NCI-H1694 (cell line): ENCODE results near the gene CABP2.

Source experiments
- DNase-seq: peaks from one replicate; lab custom pipeline; 2025; lab: John Stamatoyannopoulos, UW

Gene CABP2

DNA sequence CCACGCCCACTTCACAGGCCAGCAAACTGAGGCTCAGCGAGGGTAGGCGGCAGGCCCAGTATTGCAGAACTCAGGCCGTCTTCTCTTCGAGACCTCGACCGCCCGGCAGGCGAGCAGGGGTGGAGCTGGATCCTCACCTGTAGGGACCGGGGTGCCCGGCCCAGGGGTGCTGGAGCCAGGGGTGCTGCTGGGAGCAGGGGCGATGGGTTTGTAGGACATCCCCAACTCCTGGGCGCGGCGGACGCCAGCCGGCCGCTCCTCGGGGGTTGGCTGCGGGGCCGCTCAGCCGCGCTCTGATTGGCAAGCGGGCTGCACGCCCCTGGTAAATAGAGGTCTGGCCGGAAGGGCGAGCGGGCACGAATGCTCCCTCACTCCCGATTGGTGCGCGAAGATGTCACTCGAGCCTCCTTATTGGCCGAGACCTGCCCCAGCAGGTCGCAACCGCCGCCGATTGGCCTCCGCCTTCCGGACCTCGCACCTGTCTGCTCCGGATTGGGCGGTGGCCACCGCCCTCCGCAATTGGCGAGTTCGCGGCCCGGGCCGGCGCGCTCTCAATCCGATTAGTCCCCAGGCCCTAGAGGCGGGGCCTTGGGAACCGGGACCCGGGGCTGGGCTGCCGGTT lies 15.3 kb downstream of the CABP2 start, which contains the start of gene CDK2AP2:
Gene CDK2AP2 (minus strand): TSS at position 299 of the 622 bp plus-strand sequence. CDS start 80 bp downstream, at position 219.
- DNase-seq, result peak; percentile 95

DNA sequence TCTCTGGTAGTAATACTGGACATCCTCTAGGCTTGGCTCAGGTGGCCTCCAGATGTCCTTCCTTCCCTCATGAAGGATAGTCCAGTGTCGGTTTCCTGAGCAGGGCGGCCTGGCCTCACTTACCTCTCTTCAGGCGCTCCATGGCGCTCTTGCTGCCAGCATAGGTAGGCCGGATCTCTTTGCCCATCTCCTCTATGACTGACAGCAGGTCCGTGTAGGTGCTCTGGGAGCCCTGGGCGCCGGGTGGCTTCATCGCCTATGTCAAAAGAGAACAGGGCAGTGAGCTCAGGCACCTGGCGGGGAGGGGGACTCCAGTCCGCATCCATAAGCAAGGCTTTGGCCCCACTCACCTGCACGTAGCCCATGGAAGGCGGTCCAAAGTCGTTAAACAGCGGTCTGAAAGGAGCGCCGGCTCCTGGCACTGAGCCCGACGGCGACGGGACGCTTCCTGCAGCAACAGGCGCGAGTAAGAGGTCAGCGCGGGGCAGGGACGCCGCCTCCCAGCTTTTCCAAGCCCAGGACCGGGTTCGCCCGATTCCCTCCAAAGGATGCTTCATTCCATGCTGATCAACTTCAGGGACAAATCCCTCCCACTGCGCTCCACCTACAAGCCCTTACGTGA lies 15.9 kb downstream of the CABP2 start:
- no peak for DNase-seq

DNA sequence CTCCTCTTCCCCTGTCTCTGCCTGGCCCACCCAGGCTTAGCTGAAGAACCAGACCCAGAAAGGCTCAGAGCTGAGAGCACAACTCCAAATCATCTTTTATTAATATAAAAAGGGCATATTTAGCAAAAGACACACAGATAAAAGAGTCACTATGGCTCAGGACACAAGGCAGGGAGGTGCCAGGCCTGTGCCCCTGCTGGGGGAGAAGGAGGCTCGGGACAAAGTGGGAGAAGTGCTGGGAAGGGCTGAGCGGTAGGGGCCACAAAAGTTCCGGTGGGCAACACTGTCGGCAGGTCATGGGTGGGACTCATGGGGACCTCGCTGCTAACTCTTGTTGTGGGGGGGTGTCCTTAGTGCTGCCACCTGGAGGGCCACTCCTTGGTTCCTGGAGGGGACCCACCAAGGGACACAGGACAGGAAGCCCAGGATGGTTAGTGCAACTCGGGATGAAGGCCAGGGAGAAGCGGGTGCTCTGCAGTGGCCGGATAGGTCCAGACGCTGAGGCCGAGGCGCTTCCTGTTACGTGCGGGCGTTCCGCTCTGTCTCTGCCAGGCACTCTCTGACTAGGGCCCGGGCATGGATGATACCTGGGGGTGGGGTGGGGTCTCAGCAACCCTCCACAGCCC lies 16.7 kb downstream of the CABP2 start:
- DNase-seq, result no peak

DNA sequence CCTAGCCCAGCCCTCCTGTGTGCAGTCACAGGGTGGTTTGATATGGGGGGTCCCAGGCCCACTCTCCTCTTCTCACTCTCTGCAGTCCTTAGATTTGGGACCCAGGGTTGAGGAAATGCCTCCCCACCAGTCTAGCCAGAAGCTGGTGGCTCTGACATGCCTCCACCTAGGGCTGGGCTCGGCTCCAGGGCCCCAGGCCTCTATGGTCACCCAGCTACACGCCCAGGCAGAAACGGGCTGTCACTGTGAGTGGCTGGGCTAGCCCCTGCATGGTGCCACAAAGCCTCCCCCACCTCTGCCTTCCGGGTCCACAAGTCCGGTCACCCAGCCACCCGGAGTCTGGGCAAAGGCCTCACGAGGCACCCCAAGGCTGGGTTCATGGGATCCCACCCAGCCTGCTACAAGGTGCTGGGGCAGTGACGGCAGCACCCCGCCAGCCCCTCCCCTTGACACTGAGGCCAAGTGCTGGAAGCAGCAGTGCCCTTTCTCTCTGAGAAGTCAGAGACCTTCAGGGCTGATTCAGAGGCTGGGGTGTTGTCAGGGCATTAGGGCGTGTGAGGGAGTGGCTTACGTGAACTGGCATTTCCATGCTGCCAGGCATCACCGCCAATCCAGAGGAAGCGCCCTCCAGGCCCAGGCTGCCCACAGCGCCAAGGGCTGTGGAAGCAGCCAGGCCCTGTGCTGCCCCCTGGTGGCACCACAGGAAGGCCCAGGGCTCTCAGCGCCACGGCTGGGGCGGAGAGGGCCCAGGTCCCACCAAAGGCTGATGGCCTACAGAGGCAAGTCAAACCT lies 17.4 kb downstream of the CABP2 start:
- DNase-seq, result peak; percentile 77

DNA sequence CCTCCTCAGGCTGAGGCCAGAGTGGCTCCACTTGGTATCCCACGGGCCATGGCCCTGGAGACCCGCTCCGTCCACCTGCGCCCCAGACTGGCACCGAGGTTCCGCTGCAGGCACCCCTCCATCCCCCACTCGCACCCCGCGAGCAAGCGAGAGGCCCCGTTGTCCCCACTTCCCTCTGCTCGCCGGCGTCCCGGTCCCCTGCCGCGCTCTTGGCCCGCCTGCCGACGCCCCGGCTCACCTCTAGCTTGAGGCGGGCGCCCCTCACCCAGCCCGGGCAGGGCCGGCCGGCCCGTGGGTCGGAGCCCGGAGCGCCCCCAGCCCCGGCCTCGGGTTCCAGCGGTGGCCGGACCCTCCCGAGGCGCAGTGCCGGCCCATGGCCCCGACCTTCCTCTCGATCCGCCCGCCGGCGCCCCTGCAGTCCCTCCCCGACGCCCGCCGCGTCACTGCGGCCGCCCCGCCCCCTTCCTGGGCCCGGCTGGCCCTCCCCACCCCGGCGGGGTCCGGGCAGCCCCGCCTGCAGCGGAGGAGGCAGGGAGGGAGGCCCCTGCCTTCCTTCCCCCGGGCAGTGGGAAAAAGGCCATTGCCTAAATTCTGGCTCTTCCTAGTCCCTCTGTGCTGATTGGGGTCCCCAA lies 18.2 kb downstream of the CABP2 start, which contains the start of gene PITPNM1:
Gene PITPNM1 (minus strand): TSS at position 414 of the 632 bp plus-strand sequence. CDS start 1,183 bp downstream, outside the sequence.
- no peak for DNase-seq

DNA sequence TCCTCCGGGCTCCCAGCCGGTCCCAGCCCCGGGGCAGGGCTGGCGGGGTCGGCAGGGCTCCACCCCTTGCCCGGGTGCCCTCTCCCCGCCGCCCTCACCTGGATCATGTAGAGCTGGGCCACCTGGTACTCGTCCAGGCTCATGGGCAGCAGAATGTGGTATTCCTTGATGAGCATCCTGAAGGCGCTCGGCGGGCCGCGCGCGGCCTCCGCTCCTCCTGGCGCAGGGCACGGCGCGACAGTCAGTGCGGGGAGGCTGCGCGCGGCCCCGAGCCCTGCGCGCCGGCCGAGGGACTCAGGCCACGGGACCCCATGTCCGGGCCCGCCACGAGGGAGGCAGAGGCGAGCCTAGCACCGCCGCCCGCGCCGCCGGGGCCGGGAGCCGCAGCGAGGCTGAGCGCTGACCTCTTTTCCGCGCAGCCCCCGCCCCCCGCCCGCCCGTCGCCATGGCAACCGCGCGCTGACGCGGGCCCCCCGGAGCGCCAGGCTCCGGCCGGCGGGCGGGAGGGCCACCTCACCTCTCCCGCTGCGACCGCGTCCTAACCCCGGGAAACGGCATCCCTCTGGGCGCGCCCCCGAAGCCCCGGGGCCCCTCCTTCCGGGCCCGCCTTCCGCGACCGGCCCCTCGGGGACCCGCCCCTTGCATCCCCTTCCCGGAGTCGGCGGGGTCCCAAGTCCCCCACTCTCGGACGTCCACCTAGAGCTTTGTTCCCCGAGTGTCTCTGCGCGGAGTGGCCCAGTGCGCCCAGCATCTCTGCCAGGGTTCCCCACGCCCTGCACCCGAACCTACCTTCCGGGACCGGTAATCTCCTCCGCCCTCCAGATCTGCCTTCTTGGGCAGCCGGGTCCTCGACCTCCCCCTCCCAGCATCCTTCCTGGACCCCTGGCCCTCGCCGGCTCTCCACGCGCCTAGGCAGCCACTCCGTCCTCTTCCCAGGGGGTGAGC lies 19.0 kb downstream of the CABP2 start:
- DNase-seq, result no peak

DNA sequence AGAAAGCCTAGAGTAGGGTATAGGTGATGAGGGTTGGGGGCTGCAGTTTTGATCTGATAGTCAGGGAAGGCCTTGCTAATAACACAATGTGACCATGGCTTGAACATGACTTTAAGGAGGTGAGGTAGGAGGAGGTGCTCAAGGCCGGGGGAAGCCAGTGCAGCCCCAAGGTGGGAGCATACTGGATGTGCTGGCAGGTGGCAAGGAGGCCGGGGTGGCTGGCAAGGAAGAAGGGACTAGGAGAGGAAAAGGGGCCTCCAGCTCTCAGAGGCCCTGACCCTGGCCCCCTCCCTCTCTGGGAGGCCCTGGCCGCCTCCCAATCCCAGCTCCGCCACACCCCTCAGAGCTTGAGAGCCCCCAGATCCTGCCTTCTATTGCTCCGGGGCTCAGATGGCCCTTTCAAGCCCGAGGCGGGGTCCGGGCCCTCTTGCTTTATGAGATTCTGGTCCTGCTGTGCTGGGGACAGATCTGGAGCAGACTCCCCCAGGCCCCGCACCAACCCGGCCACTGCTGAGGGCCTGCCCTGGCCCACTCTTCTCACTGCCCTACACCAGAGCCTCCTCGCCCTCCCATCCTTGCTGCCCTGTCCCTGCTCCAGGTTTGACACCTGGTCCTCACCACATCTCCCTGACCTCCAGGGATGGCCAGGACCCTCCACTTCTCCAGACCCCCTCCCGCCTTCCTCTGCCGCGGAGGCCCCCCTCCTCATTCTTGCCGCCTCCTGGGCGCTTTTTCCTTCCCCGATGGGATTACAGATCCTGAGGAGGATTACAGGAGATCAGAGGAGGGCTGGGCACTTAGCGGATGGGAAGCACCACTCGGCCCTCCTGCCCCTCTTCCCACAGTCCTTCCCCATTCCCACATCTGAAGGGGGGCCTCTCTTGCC lies 19.9 kb downstream of the CABP2 start:
- DNase-seq, result no peak

DNA sequence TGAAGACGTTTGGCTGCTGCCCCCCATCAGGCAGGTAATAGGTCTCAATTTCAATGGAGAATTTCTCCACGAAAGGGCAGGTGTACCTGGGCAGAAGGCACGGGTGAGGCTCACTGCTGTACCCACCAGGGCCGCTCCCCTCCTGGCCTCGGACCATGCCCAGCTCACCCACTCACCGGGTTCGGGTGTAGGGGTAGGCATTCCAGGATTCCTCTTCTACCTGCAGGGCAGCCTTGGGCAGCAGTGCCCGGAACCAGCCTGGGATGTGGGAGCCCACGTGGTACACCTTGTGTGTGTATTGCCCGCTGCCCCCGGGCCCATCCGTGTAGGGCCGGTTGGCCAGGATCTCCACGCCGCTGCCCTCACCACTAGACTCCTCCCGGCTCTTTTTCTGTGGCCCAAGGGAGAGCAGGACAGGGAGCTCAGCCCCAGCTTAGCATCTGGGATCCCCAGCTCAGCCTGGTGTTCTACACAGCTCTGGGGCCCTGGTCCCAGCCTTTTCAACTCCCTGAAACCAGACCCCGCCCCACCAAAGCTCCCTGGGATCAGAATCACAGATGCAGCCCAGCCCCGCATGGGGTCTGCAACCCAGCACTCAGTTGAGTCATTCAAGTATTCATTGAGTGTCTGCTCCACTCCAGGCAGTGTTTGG lies 20.8 kb downstream of the CABP2 start:
- no peak for DNase-seq

DNA sequence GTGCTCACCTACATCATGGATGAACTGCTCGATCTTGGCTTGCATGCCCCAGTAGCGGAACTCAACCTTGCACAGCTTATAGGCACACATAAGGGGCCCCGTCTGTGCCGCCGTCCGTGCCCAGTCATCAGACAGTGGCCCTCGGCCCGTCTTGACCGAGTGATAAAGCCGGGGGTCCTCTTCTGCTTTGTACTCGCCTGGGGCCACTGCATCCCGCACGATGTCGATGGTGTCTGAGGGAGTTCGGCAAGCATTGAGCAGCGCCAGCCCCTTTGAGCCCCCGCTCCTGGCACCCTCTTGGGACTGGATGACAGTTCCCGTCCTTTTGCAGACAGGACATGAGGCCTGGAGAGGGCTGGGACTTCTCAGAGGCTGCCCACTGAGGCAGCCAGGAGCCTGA lies 21.4 kb downstream of the CABP2 start:
- no peak for DNase-seq

DNA sequence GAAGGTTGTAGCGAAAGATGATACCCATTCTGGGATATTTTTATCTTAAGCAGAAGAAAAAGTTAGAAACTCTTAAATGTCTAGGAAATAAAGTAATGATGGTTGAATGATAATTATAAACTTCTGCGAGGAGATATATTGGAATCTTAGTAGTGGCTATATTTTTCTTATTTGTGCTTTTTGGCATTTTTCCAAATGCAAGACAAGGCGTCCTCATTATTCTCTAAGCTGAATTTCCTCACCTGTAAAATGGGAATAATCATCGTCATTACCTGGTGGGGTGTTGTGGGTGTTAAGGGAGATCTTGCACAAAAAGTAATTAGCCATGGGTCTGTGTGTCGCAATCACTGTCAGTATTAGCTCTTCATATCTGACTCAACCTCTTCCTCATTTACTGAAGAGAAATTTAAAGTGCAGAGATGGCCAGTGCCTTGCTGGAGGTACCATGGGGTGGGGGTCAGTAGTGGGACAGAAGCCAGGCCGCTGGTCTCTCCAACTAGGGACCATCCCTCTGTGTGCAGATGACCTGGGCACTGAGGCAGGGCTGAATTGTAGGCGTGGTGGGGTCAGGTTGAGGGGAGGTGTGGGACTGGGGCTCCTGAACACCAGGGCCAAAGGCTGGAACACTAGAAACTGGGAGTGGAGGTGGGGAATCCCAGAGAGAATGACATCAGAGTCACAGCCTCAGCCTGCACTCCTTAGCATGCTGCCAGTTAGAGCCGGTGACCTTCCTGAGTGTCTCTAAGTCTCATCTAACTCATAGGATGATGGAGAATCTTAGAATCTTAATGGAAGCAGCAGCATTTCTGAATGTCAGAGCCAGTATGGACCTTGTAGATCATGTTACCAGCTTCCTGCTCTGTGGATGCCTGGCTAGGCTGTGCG lies 22.2 kb downstream of the CABP2 start:
- no peak for DNase-seq

DNA sequence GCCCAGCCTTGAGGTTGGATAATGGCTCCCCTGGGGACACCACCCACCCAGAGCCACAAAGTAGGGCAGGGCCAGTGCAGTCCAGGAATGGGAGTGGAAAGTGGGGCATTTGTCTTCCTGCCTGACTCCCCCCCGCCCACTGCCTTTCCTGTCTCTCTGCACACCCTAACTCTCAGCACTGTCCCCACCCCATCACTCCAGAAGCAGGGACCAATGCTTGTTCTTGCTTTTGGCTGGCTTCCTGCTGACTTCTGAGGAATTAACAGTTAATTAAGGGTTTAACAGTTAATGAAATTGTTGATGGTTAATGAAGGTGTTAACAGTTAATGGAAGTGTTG lies 22.8 kb downstream of the CABP2 start:
- DNase-seq, result no peak

DNA sequence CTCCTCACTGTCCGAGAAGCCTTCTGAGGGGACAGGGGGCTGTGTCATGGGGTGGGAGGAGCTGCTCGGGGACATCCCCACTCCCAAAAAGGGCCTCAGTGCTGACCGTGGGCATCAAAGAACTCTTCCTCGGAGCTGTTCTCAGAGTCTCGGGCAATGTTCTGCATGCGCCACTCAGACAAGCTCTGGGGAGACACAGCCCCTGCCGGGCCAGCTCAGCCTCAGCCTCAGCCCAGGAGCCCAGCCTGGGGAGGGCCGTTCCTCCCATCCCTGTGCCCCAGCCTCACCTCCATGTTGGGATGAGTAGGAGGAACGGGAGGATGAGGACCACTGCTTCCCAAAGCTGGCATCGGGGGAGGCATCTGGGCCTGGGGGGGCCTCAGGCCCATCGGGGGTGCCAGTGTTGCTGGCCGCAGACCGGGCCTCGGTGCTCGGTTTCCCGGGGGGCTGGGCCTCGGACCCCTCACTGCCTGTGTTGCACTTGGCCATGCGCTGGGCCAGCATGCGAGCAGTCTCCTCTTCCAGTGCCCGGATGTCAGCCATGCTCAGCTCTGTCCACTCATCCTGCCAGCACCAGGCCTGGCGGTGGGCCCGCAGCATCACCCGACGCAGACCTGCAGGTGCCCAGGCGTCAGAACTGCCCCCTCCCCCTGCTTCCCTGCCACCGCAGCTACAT lies 23.3 kb downstream of the CABP2 start:
- no peak for DNase-seq

DNA sequence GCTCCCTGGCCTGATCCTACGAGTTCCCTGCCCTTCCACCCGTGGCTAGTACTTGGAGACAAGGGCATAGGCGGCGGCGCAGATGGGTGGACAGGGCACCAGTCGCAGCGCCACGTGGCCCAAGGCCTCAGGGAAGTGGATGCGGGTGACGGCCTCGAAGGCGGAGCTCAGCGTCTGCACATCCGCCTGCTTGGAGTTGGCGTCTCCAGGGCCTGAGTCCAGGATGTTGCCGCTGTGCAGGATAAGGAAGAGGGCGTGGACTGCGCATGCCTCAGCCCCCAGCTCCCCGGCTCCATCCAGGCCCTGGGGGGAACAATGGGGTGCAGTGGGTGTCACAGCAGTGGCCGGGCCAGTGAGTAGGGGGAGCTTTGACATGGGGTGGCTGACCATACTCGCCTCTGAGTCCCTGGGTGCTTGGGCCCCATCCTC lies 24.7 kb downstream of the CABP2 start:
- no peak for DNase-seq

DNA sequence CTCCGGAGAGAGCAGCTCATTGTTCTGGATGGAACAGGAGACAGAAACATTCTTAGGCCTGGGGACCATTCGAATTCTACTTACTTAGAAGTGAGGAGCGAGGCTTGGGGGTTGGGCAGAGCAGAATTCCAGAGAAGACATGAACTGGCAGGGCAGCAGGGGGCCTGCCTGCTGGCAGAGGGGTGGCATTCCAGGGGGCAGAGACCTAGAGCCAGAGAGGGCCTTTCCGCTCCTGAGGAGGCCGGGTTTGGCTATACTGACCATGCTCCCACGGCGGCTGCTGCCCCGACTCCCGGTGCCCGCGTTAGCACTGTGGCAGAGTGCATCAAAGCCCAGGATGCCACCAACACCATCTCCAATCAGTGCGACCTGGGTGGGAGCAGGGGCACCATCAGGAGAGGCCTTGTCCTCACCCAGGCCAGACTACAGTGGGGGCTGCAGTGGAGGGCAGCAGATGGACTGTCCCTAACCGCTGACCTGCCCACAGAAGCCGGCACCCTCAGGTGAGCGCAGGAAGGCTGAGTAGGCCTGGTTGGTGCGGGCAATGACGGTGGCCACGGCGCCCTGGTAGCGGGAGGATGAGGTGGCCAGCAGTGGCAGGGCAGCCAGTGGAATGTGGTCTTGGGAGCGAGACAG lies 25.5 kb downstream of the CABP2 start:
- DNase-seq, result no peak

DNA sequence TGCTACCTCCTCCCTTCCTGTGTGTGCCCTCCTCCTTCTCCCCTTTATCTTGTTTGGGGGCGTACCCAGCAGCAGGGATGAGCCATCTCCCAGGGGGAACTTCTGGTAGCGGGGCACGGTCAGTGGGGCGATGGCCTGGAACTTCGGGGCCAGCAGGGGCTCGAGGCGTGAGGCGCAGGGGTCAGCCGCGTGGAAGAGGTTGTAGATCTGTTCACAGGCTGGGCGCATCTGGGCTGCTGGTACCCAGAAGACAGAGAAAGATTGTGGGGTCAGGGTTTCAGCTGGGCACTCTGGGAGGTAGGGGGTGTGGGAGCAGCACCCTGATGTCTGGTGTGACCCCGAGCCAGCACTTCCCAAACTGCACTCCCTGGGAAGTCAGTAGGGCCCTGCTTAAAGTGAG lies 27.1 kb downstream of the CABP2 start:
- DNase-seq, result no peak

DNA sequence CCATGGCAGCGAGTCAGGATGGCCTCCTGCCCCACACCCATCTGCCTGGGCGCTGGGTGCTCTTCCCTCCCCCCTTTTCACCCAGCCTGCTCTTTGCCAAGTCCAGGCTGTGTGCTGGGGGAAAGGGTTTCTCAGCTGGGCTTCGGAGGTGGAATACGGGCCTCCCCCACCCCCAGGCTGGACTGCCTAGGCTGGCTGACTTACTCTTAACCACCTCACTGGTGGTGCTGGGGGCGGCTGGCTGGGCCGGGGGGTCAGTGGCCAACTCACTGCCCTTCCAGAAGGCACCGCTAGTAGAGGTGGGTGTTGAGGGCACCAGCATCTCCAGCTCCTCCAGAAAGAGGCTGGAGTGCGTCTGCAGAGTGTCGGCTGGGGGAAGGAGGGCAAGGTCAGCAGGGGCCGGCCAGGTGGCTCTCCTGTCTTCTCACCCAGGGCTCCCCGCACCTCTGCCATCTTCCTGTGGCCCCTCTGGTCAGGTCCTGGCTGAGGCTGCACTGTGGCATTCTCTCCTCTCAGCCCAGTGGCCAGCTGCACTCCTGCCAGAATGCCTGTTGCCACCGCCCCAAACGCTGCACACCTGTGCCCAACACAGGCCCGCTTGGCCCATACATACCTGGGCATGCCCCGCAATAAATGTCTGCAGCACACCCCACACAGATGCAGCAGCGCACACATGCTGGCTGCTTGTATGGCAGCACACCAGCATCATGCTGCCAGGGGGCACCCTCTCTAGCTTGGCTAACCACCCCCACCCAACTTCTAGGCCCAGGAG lies 27.8 kb downstream of the CABP2 start:
- no peak for DNase-seq
